C1 segment of cervical spinal cord (tissue), 14 donors: Measurements from ENCODE around the gene COL27A1.

Experiments
- DNase-seq, 14 donors: peaks; one replicate each; lab custom pipeline; 2025; lab: John Stamatoyannopoulos, UW

COL27A1 gene

GRCh38 chr9:114223564-114224246 lies 68.4 kb downstream of the COL27A1 start:
- DNase-seq, result no peak

- DNase-seq, result peak in 1 of 14 donors; percentile 43
Observed at GRCh38 chr9:114224247-114224610, 68.9 kb downstream of the COL27A1 start.

DNA sequence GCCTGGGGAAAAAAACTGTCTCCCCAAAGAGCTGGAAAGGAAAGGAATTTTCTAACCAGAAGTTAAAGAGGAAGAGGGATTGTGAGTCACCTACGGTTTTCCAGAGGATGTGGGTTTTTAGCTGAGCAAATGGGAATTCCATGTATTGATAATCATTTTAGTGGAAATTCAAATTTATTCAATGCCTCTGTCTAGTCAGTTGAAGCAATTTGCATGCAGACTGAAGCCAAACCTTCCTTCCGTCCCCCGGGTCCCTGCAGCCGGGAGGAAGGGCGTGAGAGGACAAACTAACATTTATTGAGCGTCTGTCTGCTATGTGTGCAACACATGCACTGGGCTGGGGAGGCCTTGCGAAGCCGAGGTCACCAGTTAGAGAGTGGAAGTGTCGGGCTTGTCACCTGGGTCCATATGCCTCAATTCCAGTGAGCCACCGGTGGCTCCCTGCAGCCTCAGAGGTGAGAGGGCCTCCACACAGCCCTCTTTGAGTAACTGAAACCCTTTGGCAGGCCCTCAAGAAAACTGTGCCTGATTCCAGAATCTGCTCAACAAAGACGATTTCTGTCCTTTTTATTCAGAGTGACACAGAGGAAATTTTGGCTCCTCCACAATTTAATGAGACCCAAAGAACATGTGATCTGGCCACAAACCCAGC lies 70.3 kb downstream of the COL27A1 start:
- DNase-seq, result peak in 7 of 14 donors; percentile 5 to 59 (median 27)

DNA sequence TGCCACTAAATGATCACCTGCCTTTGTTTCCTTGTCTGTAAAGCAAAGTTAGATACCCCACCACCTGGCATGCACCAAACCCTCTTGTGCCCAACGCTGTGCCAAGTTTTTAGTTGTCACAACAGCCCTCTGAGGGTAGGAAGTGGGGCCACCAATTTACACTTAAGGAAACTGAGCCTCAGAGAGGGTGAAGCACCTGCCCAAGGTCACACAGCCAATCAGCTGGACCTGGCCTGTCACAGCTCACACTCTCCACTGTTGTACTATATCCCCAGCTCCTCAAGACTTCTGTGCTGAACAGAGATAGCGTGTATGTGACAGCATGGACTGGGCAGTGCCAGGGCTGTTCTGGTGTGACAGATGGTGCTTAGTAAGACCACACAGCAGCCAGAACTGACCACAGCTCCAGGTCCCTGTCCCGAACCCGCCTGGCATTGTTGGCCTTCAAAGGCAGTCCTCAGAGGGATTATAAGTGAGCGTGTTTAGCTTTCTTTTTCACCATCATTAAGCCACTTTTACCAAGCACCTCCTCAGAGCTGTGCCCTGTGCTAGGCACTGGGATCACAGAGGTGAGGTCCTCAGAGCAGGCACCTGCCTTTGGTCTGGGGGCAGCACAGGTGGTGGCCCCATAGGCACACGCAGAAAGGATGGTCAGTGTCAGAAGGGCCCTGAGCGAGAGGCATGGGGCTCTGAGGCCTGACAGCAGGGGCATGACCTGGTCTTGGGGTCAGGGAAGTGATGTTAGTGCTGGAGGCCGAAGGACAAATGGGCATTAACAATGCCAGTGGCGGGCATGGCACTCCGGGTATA lies 71.1 kb downstream of the COL27A1 start:
- DNase-seq, result peak in 2 of 14 donors; percentile 14 to 91

GRCh38 chr9:114227288-114228015 lies 72.1 kb downstream of the COL27A1 start:
- DNase-seq, result peak in 1 of 14 donors; percentile 38

DNA sequence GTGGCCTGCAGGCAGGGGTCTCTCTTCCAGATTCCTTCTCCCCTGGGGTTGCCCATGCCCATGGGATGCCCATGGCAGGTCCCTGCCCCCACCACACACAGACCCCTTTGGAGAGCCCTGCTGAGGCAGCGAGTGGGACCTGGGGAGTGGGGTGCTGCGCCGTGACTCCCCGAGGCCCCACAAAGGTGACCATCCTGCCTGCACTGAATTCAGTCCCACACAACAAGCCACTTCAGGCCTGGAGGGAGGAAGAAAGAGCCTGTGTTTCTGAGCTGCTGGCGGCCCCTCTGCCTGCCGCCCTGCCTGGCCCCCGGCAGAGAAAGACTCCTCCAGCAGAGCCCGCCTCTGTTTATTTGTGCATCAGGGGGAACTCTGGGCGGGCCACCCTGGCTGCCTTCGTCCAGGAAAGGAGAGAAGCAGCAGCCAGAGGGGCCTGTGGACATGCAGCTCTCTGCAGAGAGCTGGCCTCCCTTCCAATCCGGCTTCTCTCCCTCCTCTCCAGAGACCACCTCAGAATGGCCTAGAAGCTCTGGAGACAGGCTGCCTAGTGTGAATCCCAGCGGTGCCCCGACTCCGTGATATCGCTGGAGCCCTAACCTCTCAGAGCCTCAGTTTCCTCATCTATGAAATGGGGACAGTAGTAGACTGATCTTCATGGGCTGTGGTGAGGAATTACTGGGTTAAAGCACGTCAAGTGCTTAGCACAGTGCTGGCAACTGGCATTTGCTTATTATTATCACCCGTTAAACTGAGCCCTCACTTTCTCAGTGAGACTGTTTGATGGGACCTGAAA lies 72.9 kb downstream of the COL27A1 start:
- peak in 1 of 14 donors; percentile 28 for DNase-seq

GRCh38 chr9:114229295-114229694 lies 74.0 kb downstream of the COL27A1 start:
- peak in 5 of 14 donors; percentile 9 to 46 (median 23) for DNase-seq

GRCh38 chr9:114230068-114230467 lies 74.7 kb downstream of the COL27A1 start:
- DNase-seq, result no peak

DNA sequence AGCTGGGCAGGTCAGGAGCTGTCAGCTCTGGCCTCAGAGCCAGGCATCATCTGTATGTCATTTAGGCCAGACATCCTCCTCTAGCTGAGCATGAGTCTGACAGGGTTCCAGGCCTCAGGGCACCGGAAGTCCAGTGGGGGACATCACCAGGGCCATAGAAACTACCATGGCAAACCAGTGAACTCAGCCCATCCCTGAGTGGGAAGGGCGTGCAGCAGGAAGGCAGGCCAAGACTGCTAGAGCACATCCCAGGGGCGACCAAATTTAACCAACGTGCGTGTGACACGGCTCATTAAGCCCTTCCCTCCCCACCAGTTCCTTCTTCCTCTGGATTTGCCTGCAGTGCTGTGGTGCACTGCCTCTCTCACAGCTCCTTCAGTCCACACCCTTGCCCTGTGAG lies 75.9 kb downstream of the COL27A1 start:
- DNase-seq, result no peak

GRCh38 chr9:114231719-114232449 lies 76.5 kb downstream of the COL27A1 start:
- no peak for DNase-seq

DNA sequence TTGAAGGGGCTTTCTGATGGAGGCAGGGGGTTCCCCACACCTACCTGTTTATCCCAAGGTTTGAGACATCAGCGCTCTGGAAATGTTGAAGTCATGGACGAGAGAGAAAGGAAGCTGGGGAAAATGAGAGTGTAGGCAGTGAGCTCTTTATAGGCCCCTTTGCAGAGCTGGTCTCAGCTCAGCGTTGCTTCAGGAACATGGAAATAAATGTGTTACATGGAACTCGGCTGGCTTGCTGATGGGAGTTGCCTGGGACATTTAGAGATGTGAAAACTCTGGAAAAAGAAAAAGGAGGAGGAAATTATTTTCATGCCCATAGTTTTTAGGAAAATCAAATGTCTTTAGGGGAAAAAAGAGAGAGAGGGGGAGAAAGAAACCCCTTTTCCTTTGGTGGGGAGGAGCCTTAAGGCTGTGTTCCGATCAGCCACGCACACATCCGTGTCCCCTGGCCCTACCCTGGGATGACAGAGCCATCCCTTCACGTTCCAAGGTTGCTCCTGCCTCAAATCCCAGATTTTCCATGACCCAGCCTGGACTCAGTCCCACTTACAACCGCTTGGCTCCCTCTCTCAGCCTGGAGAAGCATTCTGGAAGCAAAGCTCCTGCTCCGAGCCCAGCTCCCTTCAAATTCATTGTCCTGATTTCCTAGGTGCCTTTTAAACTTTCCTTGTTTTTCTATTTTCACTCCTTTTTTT lies 78.3 kb downstream of the COL27A1 start:
- peak in 1 of 14 donors; percentile 65 for DNase-seq

DNA sequence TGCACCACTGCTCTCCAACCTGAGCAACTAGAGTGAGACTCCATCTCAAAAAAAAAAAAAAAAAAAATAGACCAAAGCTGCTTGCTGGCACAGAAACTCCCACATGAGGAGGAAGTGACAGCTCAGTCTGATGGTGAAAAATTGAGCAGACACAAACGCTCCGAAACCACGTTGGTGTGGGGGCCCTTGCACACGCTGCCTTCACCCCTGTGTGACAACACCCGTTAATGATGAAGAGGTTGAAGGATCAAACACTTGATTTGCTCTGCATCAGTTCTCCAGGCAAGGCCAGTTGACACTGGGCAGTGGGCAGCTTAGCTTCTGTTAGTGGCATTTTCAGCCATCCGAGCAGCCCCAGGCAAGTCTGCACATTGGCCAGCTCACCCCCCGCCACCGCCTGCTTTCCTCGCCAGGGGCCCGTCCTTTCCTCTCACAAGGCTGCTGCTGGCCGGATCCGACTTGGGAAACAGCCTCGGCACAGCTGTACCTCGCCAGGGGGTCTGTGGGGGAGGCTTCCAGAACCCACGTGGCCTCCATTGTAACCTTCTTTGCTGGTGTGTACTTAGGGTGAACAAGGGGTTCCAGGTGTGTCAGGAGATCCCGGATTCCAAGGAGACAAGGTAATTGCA lies 79.8 kb downstream of the COL27A1 start:
- peak in 3 of 14 donors; percentile 4 to 38 (median 26) for DNase-seq

DNA sequence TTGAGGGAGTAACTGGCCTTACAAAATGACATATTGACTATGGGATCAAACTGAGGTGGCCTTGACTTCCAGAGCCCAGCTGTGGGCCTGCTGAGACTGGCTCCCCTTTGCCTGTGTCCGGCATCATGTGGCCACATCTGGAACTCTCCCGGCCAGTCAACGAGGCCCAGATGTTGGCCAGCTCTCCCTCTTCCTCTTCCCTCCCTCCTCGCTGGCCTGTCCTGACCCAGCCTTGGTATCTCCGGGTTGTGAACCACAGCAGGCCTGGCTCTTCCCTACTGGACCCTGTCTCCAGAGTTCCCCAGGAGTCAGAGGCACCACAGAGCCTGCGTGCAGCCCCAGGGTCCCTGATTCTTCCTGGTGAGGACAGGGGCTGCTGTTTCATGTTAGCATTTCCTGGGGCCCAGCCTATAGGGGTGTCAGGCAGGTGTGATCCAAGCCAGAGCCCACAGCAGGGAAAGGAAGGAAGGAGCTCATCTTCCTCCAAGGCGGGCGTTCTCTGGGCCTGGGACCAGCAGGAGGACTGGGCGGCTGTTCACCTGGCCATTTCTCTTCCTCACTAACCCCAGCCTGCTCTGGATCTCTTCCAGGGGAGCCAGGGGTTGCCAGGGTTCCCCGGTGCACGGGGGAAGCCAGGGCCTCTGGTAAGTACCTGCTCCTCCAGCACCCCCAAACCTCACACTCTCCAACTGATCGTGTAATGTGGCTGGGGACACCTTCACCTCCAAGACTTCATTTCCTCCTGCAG lies 81.2 kb downstream of the COL27A1 start:
- DNase-seq, result no peak

GRCh38 chr9:114237247-114237646 lies 81.9 kb downstream of the COL27A1 start:
- DNase-seq, result no peak

GRCh38 chr9:114237781-114238180 lies 82.4 kb downstream of the COL27A1 start:
- DNase-seq, result no peak

DNA sequence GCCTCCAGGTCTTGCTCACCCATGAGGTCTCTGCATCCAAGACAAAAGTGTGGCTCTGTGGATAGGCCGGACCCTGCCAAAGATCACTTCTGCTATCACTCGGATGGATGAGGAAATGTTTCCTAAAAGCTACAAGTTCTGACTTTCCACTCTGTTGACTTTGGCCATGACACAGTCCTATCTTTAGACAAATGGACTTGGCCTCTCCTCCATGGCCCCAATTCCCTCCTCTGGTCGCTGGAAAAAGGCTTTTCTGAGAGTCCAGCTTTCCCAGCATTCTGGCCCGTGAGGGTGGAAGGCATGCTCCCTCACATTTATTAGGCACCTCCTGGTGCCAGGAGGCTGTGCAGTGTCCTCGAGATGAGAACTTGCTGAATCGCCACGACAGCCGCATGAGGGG lies 83.1 kb downstream of the COL27A1 start:
- no peak for DNase-seq

- DNase-seq, result peak in 1 of 14 donors; percentile 46
Observed at GRCh38 chr9:114238891-114239875, 83.8 kb downstream of the COL27A1 start.
